ENCODE results near the gene SLC24A1.

GRCh38 chr15:65618560-65619109 lies 3.1 kb upstream of the SLC24A1 start:
- TF ChIP-seq CTCF (IDR thresholded peaks at IDR 0.05) (no peak), EP300 (IDR thresholded peaks at IDR 0.05) (no peak)
